ENCODE data around the gene DNMT3L. TPM values are rescaled to one million over a fixed set of nuclear protein-coding genes. Genes with fewer than 3 reads are reported as not detected.
"Not testable (repeated sequence)": the region's sequence is repeated elsewhere in the genome, so short reads cannot be mapped to it uniquely, and the experiment has no call there.

Gene DNMT3L
- total RNA-seq, 1 donor from 2014 or later: not detected

DNA sequence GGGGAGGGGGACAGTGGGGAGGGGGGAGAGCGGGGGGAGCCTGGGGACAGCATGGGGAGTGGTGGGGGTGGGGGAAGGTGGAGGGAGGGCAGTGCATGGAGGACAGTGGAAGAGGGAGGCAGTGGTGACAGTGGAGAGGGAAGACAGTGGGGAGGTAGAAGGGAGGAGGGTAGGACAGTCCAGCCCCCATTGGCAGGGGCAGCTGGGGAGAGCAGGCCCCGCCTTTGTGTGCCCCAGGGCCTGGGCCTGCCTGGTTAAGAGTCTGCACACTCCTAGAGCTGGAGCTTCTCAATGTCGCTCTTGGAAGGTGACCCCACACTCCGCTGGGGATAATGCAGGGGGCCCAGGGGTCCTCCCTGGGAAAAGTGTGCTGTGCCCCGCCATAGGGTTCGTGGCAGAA, 36.1 kb downstream of the DNMT3L start:
- not testable (repeated sequence) for H3K4me3 Mint-ChIP-seq; H3K36me3 Mint-ChIP-seq (ENCODE audit: low read depth); H3K27me3 Mint-ChIP-seq (ENCODE audit: low read depth); H3K4me1 Mint-ChIP-seq; H3K27ac Mint-ChIP-seq (ENCODE audit: unreplicated experiment); H3K9me3 Mint-ChIP-seq; DNase-seq (ENCODE audit: low read depth, low spot score)

DNA sequence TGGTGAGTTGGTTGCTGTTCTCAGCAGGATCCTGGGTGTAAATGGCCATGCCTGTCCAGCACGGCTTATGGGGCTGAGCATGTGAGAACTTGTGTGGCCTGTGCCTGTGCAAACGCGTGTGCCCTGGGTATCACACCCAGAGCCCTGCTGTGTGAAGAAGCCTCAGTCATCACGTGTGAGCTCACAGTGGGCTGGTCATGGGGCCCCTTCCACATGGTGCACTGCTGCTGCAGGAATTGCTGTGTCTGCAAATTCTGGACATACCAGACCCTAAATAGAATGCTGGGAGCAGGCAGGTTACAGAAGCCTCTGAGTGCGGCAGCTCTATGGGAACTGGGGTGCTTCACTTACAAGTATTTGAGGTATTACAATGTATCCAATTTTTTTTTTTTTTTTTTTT, 38.4 kb downstream of the DNMT3L start:
- H3K4me1 Mint-ChIP-seq, H3K4me3 Mint-ChIP-seq: not testable (repeated sequence)

DNA sequence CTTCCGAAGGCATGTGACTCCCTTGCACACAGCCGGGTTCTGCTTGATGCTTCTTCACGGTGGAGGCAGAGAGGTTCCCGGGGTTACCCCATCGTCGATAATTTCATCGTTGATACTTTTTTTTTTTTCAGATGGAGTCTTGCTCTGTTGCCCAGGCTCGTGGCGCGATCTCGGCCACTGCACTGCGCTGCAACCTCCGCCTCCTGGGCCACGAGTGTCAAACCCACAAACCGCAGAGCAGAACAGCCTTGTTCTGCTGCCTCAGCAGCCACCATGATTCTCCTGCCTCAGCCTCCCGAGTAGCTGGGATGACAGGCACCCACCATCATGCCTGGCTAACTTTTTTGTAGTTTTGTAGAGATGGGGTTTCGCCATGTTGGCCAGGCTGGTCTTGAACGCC, 41.0 kb downstream of the DNMT3L start:
- DNase-seq (ENCODE audit: low read depth, low spot score); H3K36me3 Mint-ChIP-seq (ENCODE audit: low read depth); H3K9me3 Mint-ChIP-seq; H3K27ac Mint-ChIP-seq (ENCODE audit: unreplicated experiment); H3K4me1 Mint-ChIP-seq; H3K4me3 Mint-ChIP-seq; H3K27me3 Mint-ChIP-seq (ENCODE audit: low read depth): not testable (repeated sequence)

More for the DNA sequence above, 38.4 kb downstream of the DNMT3L start:
- not testable (repeated sequence) for H3K36me3 Mint-ChIP-seq (ENCODE audit: low read depth); H3K9me3 Mint-ChIP-seq; H3K27ac Mint-ChIP-seq (ENCODE audit: unreplicated experiment); H3K27me3 Mint-ChIP-seq (ENCODE audit: low read depth); DNase-seq (ENCODE audit: low read depth, low spot score)

GRCh38 chr21:44218461-44218860, 43.2 kb downstream of the DNMT3L start:
- H3K4me1 Mint-ChIP-seq; H3K36me3 Mint-ChIP-seq (ENCODE audit: low read depth); H3K27me3 Mint-ChIP-seq (ENCODE audit: low read depth); DNase-seq (ENCODE audit: low read depth, low spot score); H3K27ac Mint-ChIP-seq (ENCODE audit: unreplicated experiment); H3K9me3 Mint-ChIP-seq; H3K4me3 Mint-ChIP-seq: not testable (repeated sequence)

DNA sequence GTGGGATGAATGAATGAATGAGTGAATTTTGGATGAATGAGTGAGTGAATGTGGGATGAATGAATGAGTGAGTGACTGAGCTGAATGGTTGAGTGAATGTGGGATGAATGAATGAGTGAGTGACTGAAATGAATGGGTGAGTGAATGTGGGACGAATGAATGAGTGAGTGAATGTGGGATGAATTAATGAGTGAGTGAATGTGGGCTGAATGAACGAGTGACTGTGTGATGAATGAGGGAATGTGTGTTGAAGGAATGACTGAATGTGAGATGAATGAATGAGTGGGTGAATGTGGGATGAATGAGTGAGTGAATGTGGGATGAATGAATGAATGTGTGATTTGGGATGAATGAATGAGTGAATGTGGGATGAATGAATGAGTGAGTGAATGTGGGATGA, 49.7 kb downstream of the DNMT3L start:
- DNase-seq (ENCODE audit: low read depth, low spot score); H3K9me3 Mint-ChIP-seq; H3K36me3 Mint-ChIP-seq (ENCODE audit: low read depth); H3K4me1 Mint-ChIP-seq; H3K27me3 Mint-ChIP-seq (ENCODE audit: low read depth); H3K27ac Mint-ChIP-seq (ENCODE audit: unreplicated experiment); H3K4me3 Mint-ChIP-seq: not testable (repeated sequence)

DNA sequence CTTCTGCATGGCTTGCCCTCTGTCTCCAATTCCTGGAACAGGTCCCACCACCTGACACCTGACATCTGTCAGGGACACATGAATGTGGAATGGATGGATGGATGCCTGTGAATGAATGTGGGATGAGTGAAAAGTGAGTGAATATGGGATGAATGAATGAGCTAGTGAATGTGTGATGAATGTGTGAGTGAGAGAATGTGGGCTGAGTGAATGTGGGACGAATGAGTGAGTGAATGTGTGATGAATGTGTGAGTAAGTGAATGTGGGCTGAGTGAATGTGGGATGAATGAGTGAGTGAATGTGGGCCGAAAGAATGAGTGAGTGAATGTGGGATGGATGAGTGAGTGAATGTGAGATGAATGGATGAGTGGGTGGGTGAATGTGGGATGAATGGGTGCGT, 50.1 kb downstream of the DNMT3L start:
- not testable (repeated sequence) for H3K4me1 Mint-ChIP-seq; DNase-seq (ENCODE audit: low read depth, low spot score); H3K9me3 Mint-ChIP-seq; H3K27ac Mint-ChIP-seq (ENCODE audit: unreplicated experiment); H3K4me3 Mint-ChIP-seq; H3K27me3 Mint-ChIP-seq (ENCODE audit: low read depth); H3K36me3 Mint-ChIP-seq (ENCODE audit: low read depth)

GRCh38 chr21:44207860-44208646, 53.6 kb downstream of the DNMT3L start:
- not testable (repeated sequence) for H3K4me3 Mint-ChIP-seq, H3K9me3 Mint-ChIP-seq

DNA sequence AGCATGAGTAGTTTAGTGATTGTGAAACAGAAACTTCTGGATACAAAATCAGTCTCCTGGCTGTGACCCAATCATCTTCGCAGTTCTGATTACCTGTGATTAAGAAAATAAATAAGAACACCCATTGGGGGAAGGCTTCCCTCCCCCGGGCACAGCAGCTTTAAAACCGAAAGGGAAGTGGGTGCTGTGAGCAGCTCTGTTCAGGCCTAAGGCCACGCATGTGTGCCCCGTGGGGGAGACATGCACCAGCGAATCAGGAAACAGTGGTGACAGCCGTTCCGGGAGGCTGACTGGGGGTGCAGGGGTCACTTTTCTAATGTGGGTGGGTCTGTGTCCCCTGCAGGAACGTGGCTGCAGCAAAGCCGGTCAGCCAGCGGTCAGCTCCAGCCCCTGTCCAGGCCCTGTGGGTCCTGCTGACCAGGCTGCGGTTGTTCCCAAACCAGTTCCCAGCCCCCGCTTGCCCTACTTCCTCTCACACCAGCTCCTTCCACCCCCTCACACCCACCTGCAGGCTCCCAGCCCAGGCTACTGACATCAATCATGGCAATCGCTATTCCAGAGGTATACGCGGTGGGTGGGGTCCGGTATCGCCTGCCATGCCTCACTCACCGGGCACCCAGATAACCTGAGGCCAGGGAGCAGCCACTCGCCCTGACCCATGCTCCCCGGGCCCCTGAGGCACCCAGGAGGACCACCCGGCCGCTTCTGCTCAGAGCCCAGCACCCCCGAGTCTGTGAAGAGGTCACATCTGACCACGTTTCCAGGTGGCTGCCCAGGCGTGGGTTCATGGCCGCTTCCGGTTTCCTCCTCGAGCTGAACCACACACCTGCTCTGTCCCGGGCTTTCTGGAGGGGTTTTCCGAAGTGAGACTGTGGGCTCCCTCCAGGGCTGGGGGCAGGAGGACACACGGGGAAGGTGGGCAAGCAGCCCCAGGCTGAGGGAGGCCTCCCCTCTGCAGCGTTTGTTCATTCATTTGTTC, 54.7 kb downstream of the DNMT3L start:
- not testable (repeated sequence) for H3K4me3 Mint-ChIP-seq; H3K27me3 Mint-ChIP-seq (ENCODE audit: low read depth); H3K9me3 Mint-ChIP-seq; DNase-seq (ENCODE audit: low read depth, low spot score); H3K27ac Mint-ChIP-seq (ENCODE audit: unreplicated experiment); H3K36me3 Mint-ChIP-seq (ENCODE audit: low read depth); H3K4me1 Mint-ChIP-seq

More at GRCh38 chr21:44207860-44208646, 53.6 kb downstream of the DNMT3L start:
- H3K27ac Mint-ChIP-seq (ENCODE audit: unreplicated experiment); H3K4me1 Mint-ChIP-seq; H3K27me3 Mint-ChIP-seq (ENCODE audit: low read depth); DNase-seq (ENCODE audit: low read depth, low spot score); H3K36me3 Mint-ChIP-seq (ENCODE audit: low read depth): not testable (repeated sequence)

DNA sequence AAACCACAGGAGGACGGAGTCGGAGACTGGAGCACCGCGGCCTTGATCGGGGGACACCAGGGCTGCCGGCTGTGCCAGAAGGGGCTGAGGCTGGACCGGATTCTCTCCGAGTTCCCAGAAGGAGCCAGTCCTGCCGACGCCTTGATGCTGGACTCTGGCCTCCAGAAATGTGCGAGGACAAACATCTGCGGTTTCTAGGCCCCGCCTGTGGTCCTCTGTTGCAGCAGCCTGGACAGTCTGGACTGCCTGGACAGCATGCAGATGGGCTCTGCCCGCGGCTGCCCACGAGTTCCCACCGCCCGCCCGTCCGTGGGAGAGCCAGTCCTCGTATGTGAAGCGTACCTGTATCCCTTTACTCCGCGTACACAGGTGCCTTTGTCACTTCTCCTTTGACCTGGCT, 55.5 kb downstream of the DNMT3L start:
- not testable (repeated sequence) for DNase-seq (ENCODE audit: low read depth, low spot score); H3K27ac Mint-ChIP-seq (ENCODE audit: unreplicated experiment); H3K4me1 Mint-ChIP-seq; H3K27me3 Mint-ChIP-seq (ENCODE audit: low read depth); H3K4me3 Mint-ChIP-seq; H3K36me3 Mint-ChIP-seq (ENCODE audit: low read depth); H3K9me3 Mint-ChIP-seq

DNA sequence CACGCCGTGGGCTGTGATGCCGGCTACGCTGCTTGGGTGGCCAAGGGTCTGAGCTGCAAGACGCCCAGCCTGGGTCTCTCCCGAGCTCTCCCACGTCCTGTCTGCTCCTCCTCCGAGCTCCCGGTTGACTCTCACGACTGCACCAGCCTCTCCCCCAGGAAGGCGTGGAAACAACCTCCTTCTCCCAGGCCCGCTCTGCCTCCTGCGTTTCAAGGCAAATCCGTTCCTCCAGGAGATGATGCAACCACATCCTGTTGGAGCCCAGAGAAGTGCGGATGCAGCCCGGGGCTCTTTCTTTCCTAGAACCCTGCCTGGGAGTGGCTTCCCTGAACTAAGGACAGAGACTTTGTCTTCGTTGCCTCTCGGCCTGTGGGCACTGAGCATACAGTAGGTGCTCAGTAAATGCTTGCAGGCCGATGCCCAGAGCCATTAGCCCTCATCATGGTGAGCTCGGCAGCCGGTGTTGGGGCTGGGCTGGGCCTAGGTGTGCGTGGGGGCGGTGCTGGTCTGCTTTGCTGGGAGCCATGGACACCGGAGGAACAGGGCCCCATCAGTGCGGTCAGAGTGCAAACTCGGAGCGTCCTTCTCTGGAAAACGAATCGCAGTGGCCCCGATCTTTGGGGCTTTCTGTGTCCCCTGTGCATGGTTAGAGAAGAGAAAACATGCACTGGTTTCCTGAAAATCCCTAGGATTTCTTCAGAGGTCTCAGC, 59.0 kb downstream of the DNMT3L start:
- not testable (repeated sequence) for H3K9me3 Mint-ChIP-seq; H3K27me3 Mint-ChIP-seq (ENCODE audit: low read depth); DNase-seq (ENCODE audit: low read depth, low spot score); H3K4me3 Mint-ChIP-seq; H3K4me1 Mint-ChIP-seq; H3K36me3 Mint-ChIP-seq (ENCODE audit: low read depth); H3K27ac Mint-ChIP-seq (ENCODE audit: unreplicated experiment)

DNA sequence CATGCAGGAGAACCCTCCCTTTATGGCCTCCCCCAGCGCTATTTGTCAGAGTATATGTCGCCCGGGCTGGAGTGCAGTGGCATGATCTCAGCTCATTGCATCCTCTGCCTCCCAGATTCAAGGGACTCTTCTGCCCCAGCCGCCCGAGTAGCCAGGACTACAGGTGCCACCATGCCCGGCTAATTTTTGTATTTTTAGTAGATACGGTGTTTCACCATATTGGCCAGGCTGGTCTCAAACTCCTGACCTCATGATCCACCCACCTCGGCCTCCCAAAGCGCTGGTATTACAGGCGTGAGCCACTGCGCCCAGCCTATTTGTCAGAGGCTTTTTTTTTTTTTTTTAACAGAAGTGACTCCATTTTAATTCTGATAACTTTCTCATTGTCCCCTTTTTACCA, 61.7 kb downstream of the DNMT3L start:
- H3K4me3 Mint-ChIP-seq; H3K4me1 Mint-ChIP-seq; H3K9me3 Mint-ChIP-seq; DNase-seq (ENCODE audit: low read depth, low spot score); H3K27me3 Mint-ChIP-seq (ENCODE audit: low read depth); H3K36me3 Mint-ChIP-seq (ENCODE audit: low read depth); H3K27ac Mint-ChIP-seq (ENCODE audit: unreplicated experiment): not testable (repeated sequence)
